Fibroblast of skin of right quadriceps (primary cell): ENCODE data around the gene ZNF718.
"Not testable (repeated sequence)": the region's sequence is repeated elsewhere in the genome, so short reads cannot be mapped to it uniquely, and the experiment has no call there.

Experiments used
- DNase-seq: peaks from one replicate; pipeline ENCODE4 v3.0.0-alpha.2; 2013

Gene ZNF718

DNA sequence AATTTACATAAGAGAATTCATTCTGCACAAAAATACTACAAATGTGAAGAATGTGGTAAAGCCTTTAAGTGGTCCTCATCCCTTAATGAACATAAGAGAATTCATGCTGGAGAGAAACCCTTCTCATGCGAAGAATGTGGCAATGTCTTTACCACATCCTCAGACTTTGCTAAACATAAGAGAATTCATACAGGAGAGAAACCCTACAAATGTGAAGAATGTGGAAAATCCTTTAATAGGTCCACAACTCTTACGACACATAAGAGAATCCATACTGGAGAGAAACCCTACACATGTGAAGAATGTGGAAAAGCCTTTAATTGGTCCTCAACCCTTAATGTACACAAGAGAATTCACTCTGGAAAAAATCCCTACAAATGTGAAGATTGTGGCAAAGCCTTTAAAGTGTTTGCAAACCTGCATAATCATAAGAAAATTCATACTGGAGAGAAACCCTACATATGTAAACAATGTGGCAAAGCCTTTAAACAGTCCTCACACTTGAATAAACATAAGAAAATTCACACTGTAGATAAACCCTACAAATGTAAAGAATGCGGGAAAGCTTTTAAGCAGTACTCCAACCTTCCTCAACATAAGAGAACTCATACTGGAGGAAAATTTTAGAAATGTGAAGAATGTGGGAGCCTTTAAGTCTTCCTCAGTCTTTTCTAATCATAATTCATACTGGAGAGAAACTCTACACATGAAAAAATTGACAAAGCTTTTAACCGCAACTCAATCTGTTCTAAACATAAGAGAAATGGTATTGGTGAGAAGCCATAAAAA is 37.4 kb downstream of the ZNF718 start:
- DNase-seq: no peak

DNA sequence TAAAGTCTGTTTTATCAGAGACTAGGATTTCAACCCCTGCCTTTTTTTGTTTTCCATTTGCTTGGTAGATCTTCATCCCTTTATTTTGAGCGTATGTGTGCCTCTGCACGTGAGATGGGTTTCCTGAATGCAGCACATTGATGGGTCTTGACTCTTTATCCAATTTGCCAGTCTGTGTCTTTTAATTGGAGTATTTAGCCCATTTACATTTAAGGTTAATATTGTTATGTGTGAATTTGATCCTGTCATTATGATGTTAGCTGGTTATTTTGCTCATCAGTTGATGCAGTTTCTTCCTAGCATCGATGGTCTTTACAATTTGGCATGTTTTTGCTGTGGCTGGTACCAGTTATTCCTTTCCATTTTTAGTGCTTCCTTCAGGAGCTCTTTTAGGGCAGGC is 45.3 kb downstream of the ZNF718 start:
- DNase-seq: not testable (repeated sequence)

DNA sequence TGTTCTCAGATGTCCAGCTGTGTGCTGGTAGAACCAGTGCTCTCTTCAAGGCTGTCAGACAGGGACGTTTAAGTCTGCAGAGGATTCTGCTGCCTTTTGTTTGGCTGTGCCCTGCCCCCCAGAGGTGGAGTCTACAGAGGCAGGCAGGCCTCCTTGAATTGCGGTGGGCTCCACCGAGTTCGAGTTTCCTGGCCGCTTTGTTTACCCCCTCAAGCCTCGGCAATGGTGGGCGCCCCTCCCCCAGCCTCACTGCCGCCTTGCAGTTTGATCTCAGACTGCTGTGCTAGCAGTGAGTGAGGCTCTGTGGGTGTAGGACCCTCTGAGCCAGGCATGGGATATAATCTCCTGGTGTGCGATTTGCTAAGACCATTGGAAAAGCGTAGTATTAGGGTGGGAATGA is 47.0 kb downstream of the ZNF718 start:
- not testable (repeated sequence) for DNase-seq

DNA sequence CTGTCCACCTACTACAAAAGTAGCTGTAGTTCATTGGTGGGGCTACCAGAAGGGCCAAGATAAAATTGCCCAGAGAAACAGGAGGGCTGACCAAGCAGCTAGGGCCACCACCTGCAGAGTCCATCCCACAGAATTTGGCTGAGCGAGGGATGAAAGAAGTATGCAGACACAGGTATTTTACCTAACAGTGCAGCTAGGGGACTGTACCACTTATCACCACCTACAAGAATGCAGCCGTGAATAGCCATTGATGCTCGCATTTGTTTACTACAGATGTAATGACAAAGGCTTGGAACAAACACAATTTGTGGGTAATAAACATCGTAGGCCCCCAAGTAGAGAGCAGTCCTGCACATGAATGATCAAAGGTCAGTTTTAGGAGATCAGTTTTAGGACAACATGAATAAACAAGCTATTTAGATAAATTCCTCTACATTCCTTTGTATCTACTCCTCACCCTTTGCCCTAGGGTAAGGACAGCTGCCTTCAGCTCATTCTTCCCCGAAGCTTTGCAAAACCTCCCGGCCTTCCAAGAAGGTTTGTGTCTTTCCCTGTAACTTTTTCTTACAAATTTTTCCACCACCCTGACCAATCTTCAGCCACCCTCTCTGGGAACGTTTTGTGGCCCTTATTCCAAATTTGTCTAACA is 49.5 kb downstream of the ZNF718 start:
- DNase-seq: no peak

DNA sequence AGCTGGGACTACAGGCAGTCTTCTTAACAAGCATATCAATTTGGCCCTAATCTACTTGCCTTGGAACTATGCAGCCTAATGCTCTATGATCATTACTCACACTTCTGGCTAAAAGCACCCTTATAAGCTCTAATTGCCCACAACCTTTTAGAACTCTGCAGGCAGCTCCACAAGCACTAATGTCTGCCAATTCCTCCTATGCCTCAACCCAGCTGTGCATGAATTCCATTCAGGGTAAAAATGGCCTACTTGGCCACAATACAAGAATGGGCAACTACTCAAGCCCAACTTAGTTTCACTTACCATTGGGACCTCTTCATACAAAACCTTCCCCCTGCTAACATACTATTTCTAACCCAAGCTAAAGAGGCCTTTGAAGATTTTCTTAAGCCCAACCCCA is 51.7 kb downstream of the ZNF718 start:
- no peak for DNase-seq

DNA sequence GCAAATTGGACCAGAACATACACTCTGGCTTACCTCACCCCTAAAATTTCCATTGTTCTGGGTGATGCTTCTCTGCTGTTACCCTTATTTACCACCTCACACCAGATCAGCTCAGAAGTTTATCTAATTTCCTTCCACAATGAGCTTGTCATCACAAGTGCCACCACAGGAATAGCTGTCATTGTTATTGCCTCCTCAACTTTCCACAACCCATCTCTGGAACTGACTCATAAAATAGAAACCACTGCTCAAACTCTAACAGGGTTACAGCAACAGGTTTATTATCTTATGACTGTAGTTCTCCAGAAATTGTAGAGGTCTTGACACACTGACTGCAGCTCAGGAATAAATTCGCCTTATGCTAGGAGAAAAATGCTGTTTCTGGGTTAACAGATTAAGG is 52.7 kb downstream of the ZNF718 start:
- no peak for DNase-seq

DNA sequence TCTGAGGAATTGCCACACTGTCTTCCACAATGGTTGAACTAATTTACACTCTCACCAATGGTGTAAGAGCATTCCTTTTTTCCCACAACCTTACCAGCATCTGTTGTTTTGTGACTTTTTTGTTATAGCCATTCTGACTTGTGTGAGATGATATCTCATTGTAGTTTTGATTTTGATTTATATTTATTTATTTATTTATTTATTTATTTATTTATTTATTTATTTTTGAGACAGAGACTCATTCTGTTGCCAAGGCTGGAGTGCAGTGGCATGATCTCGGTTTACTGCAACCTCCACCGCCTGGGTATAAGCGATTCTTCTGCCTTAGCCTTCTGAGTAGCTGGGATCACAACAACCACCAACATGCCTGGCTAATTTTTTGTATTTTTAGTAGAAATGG is 57.9 kb downstream of the ZNF718 start:
- DNase-seq: not testable (repeated sequence)

DNA sequence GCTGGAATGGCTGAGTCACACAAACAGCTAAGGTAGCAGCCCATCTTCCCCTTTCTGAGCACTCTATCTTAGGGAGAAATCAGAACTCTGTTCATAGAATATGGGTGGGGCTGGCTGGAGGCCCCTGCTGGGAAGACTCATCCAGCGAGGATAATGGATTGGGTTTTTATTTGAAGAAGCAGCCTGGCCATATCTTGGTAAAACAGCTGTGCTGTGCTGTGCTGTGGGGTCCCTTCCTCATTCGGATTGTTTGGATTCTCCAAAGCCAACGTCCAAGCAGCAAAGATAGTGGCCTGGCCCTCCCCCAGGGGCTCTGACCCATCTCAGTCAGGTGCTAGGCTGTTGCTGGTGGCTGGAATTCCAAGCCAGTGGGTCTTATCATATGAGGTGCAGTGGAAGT is 63.8 kb downstream of the ZNF718 start:
- no peak for DNase-seq

DNA sequence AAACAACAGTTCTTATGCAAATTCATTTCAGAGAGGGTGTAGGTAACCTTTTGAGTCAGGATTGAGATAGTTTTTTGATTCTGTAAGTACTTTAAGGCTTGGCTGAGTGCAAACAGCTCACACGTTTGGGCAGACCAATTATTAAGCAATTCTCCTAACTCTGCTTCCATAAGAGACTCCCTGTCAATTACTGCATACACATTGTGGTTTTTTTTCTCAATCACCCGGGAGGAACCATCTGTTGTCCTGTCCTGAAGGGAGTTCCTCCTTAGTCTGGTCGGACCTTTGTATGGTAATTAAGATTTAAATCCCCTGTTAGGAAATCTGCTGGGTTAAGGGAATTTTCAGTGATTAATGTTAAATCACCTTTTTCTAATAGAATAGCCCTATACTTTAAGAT is 70.9 kb downstream of the ZNF718 start:
- not testable (repeated sequence) for DNase-seq

DNA sequence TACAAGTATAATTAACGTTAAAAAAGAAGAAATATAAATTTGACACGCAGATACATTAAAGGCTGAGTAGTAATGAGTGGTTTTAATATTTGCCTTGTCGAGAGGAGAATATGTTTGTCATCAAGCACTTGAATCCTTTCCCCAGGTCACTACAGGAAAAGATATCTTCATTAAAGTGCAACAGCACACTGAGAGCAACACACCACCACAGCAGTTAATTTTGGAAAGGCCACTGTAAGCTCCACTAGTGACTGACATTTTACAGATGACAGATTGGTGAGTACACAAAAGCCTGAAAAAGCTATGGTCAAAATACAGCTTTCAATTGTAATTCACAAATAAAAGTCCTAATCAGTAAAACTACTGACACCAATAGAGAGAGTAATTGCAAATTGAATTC is 76.6 kb downstream of the ZNF718 start:
- DNase-seq: no peak

DNA sequence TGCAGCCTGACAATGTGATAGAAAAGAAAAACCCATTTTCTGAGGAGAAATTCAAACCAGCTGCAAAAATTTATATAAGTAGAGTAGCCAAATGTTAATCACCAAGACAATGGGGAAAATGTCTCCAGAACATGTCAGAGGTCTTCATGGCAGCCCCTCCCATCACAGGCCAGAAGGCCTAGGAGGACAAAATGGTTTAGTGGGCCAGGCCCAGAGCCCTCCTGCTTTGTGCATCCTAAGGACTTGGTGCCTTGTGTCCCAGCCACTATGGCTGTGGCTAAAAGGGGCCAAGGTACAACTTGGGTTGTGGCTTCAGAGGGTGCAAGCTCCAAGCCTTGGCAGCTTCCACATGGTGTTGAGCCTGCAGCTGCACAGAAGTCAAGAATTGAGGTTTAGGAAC is 78.5 kb downstream of the ZNF718 start:
- DNase-seq: not testable (repeated sequence)

DNA sequence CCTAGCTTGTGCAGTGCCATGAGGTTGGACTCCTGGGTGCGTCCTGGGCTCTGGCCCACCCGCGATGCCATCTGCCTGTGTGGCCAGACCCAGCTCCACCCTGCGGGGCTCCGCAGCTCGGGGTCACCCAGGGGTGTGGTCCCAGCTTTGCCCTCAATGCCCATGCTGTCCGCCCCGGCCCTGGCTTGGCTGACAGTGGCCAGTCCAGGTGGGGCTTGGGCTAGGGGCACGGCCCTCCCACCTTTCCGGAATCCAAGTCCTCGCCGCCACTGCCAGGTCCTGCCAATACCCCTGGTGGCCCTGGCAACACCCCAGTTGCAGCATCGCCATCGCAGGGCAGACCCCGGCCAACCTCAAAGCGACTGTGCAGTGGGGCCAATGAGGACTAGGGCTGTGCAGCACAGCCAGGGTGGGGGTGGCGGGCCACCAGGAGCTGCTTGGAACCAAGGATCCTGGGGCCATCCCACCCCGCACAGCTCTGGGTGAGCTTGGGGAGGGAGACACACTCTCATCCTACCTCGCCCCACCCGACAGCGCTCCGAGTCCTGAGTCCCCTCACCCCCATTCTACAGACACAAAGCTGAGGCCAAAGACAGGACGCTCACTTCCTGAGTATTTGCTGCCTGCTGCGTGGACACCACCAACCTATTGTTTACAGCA is 80.9 kb downstream of the ZNF718 start:
- DNase-seq: no peak

DNA sequence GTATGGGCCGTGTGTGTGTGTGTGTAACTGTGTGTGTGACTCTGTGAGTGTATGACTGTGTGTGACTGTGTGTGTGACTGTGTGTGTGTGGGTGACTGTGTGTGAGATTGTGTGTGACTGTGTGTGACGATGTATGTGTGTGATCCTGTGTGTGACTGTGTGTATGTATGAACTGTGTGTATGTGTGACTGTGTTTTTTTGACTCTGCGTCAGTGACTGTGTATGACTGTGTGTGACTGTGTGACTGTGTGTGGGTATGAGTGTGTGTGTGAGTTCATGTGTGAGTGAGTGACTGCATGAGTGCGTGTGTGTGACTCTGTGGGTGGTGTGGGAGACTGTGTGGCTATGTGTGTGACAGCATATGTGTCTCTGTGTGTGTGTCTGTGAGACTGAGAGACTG is 81.8 kb downstream of the ZNF718 start:
- DNase-seq: no peak

DNA sequence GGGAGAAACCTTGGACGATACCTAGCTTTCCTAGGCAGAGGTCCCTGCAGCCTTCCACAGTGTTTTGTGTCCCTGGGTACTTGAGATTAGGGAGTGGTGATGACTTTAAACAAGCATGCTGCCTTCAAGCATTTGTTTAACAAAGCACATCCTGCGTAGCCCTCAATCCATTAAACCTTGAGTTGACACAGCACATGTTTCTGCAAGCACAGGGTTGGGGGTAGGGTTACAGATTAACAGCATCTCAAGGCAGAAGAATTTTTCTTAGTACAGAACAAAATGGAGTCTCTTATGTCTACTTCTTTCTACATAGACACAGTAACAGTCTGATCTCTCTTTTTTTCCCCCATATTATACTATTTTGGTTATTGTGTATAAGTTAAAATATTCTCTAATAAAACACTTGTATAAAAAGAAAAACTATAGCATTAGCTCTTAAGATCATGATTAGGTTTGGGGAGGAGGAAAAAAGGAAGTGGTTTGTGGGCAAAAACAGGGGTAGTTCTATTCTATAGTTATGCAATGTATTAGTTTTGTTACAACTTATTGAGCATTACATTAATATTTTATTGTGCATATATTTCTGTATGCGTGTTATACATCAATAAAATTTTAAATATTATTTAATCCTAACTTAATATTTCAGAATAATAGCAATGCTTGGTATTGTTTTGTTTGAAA is 84.3 kb downstream of the ZNF718 start:
- DNase-seq: not testable (repeated sequence)

DNA sequence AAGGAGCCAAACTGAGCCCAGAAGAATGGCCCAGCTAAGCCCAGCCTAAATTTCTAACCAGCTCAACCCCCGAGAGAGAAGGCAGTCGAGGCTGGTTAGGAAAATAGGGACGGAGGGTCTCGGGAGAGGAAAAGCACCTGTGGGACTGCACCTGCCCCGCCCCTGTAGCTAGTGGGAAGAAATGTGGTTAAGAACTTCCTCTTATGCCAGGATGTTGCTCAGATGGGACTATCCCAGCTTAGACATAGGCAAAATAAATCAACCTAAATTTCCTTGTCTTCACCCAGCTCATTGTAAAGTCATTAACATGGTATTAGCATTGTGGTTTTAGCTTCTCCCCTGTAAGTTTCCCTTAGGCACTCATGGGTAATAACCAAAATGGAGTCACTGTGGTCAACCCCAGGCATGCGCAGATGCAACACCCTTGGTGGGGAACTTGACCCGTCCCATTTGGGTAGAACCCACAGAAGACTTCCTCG is 86.8 kb downstream of the ZNF718 start:
- no peak for DNase-seq

DNA sequence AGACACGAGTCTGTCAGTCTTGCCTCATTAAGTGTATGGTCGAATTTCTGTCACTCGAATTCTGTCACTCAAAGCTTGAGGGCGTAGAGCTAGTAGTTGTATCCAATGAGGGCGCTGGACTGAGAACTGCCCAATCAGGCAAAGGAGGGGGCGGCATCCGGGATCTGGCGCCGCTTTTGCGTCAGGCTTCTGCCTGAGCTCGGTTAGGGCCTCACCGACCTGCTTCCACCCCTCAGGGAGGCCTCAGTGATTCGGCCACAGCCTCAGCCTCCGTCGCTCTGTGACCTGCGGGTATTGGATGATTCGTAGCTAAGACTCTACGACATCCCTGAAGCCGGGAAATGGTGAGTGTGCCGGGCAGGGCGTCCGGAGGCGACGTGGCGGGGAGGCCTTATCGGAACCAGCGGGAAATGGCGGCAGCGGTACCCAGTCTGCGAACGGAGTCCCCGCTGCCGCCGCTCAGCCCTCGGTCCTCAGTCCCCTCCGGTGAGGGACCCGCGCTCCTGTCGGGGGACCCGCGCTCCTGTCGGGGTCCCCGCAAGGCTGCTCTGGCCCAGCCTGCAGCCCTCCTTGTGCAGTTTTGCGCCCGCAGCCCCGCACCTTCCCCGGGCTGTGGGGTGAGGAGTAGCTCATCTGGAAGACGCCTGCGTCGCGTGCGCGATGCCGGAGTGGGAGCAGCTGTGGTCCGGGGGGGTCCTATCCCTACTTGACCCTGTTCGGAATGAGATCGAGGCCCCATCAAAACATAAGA is 88.3 kb downstream of the ZNF718 start:
- DNase-seq: peak; percentile 80

DNA sequence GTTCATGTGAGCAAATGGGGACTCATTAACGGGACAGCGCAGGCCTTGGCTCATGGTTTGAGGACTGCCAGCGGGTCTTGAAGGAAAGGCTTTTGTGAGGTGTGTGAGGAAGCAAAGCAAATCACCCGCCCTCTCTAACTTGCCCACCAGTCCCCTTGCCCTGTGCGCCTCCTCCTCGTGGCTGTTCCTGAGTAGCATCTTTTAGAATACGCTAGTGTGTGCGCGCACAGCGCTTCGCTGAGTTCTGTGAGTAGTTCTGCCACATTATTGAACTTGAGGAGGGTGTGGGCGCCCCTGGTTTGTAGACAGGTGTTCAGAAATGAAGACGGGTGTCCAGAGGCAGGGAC is 88.9 kb downstream of the ZNF718 start:
- DNase-seq: peak; percentile 18
